Activated T-cell treated with anti-CD3 and anti-CD28 coated beads for 48 hours (primary cell): ENCODE measurements around the gene ASL.
"Not testable (repeated sequence)": the region's sequence is repeated elsewhere in the genome, so short reads cannot be mapped to it uniquely, and the experiment has no call there.

Source experiments
- DNase-seq: peaks from one replicate; pipeline ENCODE4 v3.0.0-alpha.2; 2020; ENCODE audit warnings: low read depth

ASL gene

DNA sequence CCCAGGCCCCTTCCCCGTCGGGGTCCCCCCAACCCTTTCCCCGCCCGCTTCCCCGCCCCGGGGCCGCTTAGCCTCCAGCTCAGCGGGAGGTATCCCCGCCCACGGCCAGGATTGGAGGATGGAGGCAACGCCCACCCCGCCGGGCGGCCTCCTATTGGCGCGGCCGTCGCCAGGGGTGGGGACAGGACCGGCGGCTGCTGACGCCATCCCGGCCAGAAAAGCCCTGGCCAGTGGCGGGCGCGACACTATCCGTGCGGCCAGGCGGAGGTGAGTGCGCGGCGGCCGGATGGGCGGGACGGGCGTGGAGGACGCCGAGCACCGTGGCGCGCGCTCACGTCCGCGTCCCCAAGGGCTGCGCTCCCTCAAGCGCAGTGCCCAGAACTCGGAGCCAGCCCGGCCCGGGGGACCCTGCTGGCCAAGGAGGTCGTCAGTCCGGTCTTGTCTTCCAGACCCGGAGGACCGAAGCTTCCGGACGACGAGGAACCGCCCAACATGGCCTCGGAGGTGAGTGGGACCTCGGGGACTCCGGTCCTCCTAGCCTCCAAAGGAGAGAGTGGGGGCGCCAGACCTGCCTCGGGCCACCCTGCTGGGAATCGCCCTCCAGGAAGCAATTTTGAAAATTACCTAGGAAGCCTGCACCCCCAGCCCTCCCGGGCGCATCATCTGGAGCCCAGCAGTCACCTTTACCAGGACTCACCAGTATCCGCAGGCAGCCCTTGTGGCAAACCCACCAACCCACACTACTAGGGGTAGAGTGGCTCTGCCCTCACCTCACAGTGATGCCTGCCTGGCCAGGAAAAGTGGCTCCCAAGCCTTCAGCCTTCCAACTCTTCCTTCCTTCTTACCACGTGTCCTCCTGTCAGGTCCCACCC is at the start of gene ASL:
ASL (plus strand) TSS at position 230 of the 872 bp plus-strand sequence; CDS start at position 493, 263 bp downstream.
- peak; percentile 90 for DNase-seq

DNA sequence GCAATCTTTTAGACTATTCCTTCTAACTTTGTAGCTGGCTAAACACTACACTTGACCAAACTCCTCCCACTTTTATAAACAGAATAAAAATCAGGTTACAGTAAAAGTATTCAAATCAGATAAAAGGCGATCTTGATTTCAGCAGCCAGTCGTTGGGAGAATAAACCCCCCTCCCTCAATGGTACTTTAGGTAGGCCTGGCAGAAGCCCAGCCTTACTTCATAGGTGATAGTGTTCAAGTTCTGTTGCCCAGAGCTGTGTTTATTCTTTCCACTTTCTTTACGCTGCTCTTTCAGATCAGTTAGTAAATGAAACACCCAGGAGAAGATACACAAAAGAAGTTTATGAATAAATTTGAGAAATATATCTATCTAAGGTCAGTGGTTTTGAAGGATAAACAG is 47.3 kb upstream of the ASL start:
- not testable (repeated sequence) for DNase-seq

DNA sequence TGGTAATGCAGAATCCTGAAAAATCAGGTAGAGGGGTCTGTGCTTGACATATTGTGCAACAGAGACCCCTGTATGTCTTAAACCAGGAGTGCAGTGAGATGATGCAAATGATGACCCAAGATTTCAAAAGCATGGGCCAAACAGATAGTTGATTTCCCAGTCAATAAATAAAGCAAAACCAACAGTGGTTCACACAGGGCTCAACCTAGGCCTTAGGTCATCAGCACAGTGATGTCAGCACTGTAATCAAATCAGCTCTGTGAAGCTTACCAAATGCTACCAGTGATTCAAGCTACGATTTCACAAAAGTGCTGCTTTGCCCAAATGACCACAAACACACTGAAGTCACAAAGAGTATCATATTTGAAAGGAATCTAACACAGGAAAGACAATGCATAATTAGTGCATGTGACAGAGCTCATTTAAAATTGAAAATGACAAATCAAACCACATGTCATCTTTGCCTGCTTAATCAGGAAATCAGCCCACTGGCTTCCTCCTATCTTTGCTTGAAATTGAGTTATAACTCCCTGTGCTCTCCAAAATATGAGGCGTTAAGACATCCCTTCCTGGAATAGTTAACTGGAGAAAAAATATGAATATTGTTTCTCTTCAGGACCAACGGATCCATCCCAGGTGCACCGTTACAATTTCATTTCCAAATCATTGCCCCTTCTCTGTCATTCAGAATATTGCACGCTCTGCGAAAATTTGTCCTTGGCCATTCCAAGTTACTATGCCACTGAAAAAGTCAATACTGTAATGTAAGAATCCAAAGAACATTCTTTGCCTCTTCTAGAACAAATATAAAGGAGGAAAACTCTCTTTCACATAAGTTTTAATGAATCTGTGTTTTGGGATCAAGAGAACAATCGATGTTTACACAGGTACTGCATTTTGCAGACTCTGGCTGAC is 41.9 kb upstream of the ASL start:
- DNase-seq = no peak

DNA sequence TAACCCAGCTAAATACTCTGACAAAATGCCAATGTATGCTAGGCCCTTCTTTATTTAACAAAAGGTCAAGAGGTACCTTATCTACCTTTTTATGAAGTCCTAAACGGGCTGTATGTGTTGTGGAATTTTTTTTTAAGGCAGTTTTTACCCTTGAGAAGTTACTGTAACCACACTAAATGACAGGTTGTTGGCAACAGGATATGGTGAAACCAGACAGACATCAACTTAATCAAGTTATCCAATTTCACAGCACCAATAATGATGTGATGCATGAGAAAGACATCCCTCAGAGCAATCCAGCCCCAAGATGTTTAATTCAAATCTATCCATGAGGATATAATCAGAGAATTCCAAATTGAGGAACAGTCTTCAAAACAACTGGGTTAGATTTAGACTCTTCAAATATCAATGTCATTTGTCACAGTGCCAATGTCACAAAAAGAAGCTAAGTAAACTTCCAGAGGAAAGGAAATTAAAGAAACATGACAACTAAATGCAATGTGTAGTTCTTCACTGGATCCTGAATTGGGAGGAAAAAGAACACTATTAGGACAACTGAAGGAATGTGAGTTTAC is 41.1 kb upstream of the ASL start:
- DNase-seq = not testable (repeated sequence)

DNA sequence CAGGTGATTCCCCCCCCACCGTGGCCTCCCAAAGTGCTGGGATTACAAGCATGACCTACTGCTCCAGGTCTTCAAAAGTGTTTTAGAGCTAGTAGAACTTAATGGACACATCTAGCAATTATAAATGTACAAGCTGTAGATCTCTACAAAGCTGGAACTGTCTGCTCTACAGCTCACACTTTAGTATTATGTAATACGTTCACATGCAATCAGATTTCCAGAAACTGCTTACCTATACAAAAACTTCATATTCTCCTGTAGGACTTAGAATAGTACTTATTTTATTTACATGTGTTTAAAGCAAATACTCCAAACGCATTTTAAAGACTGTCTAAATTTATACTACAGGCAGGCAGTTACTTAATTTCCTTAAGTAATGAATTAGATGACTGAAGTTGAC is 39.2 kb upstream of the ASL start:
- DNase-seq = no peak

DNA sequence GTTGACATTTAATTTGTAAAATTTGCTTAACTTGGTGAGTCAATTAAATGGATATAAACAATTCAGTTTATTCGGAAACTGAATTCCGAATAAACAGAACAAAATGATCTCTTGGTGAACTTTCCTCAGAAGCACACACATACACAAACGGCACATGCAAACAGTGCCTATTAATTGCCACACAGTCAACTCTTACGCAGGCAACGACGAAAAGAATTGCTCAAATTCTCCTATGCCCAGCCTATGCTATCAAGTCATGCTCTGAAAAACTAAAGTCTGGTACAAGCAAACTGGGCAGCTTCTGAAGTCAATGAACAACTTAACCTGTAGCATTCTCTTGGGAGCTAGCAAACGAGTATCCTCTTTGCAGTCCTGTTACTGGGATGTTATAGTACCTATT is 38.8 kb upstream of the ASL start:
- no peak for DNase-seq

DNA sequence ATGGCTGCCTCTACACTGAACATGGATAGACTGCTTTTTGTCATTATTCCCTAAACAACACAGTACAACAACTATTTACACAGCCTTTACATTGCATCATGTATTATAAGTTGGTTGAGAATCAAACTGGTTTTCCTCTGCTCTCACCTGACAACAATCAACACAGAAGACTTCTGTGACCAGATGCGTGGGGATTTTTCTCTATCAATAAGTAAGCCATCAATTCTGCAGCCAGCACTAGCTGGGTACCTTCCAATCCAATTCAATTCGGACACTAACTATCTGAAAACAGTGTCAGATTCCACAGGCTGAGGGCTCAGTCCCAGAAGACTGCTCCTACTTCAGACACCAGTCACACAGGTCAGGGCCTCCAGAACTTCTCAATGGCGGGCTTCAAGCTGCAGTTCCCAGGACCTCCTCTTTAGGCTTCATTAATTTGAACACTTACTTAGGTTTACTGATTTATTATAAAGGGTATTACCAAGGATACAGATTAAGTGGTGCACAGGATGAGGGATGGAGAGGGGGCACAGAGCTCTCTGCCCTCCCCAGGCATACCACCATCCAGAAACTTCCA is 36.4 kb upstream of the ASL start:
- DNase-seq = no peak

DNA sequence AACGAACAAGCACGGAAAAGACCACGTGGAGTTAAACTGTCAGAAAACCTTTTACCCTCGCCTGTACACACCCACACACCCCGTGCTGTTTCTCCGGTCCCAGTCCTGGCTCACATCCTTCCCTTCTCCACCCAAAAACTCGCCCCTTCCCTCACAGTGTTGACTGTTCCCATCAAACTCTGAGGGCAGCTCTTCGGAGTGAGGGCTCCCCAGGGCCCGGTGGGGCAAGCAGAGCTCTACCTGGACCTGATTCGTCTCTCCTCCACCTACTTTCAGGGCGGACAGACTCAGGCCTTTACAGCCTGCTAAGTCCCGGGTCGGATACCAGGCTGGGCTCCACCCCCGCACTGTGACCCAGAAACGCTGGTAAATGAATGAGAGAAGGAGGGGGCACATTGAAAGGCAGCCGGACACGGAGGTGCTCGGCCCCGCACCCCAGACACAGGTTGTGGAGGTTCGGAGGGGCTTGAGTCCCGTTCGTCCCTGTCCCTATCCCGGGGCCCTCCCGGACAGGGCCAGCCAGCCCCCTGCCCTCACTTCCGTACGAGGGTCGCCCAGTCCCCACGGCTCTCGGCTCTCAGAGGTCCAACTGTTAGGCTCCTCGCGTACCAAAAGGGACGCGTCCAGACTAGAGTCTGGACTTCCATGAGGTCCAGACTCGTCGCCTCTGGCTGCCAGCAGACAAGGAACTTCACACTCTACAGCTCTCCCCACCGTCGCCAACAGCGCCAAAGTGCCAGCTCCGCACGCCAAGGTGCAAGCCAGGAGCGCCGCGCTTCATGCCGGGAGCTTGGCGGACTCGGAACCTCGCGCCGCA is 31.7 kb upstream of the ASL start:
- peak; percentile 14 for DNase-seq

DNA sequence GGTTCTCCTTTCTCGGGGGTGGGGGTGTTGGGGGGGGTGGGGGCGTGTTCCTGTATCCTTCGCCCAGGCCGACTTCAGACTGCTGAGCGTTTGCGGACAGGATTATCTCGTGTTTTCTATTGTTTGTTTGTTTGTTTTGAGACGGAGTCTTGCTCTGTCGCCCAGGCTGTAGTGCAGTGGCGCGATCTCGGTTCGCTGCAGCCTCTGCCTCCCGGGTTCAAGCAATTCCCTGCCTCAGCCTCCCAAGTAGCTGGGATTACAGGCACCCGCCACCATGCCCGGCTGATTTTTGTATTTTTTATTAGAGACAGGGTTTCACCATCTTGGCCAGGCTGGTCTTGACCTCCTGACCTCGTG is 31.1 kb upstream of the ASL start:
- DNase-seq = not testable (repeated sequence)

DNA sequence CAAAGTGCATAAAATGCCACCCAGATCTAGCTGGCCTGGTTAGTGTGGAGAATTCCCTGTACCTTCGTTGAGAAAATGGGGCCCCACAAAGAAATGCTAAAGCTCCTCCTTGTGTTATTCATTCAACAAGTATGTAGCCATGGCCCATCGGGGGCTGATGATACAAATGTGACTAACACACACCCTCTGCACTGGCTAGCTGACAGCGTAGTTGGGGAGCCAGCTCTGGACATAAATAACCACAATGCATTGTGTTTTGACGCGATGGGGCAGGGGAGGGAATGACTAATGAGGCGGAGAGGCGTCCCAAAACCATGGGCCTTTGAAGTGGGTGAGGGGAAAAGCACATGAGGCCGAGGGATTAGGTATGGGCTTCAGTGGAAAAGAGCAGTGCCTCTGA is 28.2 kb upstream of the ASL start:
- DNase-seq = no peak

DNA sequence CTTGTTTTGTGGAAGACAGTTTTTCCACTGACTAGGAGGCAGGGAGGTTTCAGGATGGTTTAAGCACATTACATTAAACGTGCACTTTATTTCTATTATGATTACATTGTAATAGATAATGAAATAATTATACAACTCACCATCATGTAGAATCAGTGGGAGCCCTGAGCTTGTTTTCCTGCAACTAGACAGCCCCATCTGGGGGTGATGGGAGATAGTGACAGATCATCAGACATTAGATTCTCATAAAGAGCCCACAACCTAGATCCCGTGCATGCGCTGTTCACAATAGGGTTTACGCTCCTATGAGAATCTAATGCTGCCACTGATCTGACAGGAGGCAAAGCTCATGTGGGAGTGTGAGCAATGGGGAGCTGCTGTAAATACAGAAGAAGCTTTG is 25.7 kb upstream of the ASL start:
- DNase-seq = not testable (repeated sequence)

DNA sequence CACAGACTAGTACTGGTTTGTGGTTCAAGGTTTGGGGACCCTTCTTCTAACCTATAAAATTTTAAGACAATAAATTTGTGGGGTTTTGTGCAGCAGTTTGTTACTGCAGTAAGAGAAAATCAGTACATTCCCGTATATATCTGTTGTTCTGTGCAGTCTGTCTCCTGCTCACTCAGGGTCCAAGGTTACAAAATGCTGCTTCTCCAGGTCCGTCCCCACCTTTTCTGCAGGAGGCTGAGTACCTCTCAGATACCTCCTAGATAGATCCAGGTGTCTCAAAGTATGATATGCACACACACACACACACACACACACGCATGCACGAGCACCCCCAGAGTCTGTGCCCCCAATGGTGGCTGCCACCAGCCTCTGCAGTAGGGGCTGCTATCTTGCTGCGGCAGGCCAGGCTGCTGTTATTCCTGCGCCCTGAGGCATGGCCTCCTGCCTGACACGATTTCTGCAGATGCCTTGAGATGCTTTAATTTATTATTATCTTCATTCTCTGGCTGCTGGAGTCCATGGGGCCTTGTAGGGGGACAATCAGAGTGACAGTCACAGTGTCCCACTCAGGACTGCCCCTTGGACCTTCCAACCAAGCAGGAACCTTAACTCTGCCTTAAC is 25.2 kb upstream of the ASL start:
- DNase-seq = no peak

DNA sequence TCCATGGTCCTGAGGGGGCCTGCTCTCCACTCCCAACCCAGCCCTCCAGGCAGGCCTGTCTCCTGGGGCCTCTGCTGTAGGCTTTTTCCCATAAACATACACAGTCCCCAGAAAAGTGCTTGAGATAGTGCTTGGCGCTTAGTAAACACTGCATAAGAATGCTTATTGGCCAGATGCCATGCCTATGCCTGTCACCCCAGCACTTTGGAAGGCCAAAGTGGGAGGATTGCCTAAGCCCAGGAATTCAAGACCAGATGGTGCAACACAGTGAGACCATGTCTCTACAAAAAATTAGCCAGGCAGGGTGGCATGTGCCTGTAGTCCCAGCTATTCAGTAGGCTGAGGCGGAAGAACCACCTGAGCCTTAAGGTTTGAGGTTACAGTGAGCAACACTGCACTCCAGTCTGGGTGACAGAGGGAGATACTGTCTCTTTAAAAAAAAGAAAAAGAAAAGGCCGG is 24.6 kb upstream of the ASL start:
- DNase-seq = no peak

DNA sequence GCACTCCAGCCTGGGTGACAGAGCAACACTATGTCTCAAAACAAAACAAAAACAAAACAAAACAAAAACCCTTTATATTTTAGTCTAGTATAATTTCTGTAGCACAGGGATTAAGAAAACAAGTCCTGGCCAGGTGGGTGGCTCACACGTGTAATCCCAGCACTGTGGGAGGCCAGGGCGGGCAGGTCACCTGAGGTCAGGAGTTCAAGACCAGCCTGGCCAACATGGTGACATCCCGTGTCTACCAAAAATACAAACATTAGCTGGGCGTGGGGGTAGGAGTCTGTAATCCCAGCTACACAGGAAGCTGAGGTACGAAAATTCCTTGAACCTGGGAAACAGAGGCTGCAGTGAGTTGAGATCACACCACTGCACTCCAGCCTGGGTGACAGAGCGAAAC is 23.2 kb upstream of the ASL start:
- no peak for DNase-seq

DNA sequence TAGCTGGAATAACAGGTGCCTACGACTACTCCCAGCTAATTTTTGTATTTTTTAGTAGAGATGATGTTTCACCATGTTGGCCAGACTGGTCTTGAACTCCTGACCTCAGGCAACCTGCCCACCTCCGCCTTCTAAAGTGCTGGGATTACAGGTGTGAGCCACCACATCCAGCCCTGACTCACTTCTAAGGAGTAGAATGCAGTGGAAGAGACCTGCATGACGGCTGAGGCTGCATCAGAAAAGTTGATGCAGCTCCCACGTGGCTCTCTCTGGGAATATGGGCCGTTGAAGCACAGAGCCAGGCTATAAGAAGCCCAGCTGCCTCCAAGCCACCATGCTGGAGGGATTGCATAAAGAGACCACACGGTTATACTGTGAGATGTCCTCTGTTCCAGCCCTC is 21.6 kb upstream of the ASL start:
- no peak for DNase-seq

DNA sequence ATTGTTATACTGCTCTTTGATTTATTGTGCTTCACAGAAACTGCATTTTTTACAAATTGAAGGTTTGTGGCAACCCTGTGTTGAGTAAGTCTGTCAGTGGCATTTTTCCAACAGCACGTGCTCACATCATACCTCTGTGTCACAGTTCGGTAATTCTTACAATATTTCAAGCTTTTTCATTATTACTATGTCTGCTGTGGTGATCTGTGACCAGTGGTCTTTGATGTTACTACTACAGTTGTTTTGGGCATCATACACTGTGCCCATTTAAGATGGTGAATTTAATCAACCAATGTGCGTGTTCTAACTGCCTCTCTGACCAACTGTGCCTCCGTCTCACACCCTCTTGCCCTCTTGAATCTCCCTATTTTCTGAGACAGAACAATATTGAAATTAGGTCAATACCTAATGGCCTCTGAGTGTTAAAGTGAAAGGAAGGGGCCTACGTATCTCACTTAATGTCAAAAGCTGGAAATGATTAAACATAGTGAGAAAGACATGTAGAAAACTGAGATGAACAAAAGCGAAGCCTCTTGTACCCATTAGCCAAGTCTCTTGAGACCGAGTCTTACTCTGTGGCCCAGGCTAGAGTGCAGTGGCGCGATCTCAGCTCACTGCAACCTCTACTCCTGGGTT is 20.2 kb upstream of the ASL start:
- DNase-seq = no peak

DNA sequence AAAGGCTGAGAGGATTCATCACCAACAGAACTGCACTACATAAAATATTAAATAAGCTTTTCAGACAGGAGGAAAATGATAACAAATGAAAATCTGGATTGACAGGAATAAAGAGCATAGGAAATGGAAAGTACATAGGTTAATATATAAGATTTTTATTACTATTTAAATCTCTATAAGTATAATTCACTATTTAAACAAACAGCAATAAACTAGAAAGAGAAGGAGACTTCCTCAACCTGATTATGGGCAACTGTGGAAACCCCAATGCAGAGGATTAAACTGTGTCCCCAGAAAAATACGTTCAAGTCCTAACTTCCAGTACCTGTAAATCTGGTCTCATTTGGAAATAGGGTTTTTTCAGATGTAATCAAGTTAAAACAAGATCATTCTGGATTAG is 14.8 kb upstream of the ASL start:
- DNase-seq = no peak

DNA sequence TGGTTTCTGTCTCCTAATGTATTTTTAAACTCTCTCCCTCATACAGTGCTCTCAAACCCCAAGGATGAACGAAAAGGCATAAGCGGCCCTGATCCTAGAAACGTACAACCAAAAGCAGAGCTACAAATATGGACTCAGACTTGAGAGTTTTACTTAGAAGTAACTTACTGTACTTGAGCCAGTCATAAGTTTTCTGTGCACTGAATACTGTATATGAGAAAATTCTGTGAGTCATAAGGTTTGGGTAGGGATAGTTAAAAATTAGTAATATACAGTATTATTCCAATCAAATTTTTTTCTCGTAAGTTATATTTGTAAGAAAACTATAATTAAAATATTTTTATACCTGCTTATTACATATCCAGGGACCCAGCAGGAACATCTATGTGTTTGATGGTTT is 5.9 kb upstream of the ASL start:
- no peak for DNase-seq

DNA sequence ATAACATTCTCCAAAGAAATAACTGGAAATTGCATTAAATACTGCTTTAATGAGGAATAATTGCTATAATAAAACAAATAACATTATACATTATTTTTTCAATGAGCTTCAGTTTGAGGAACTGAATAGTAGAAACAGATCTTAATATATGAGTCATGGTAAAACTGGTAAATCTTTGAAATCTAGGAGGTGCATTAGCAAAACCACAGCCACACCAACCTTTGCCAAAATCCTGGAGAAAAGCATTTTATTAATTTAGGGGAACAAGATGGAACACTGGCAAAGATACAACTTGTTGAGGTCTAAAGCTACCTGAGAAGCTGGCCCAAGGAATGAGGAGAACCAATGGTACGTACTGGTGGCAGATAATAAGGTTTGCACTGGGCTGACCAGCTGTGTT is 5.4 kb upstream of the ASL start:
- no peak for DNase-seq

DNA sequence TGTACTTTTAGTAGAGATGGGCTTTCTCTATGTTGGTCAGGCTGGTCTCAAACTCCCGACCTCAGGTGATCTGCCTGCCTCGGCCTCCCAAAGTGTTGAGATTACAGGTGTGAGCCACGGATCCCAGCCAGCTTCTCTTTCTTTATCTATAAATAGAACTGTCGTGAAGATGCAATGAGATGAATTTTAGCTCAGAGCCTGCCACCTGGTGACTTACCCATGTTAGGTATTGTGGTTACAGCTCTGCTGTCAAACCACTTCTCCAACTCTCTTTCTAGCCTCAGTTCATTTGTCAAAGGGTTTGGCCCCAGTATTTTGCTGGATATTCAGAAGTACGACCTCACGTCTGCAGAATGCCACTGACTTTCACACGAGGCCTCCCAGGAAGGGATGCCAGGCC is 3.4 kb upstream of the ASL start:
- DNase-seq = not testable (repeated sequence)
